NCI-H2227 treated with DMSO at 0.1 percent for 48 hours (cell line): ENCODE measurements around the gene PCDH1.

Experiments used
- DNase-seq: peaks from one replicate; lab custom pipeline; 2025; lab: John Stamatoyannopoulos, UW

PCDH1 gene

GRCh38 chr5:141873933-141874261 is 4.3 kb downstream of the PCDH1 start:
- no peak for DNase-seq

GRCh38 chr5:141872496-141873356 is 5.5 kb downstream of the PCDH1 start:
- DNase-seq: no peak

GRCh38 chr5:141871870-141872269 is 6.3 kb downstream of the PCDH1 start:
- DNase-seq: no peak

GRCh38 chr5:141870871-141871270 is 7.3 kb downstream of the PCDH1 start:
- DNase-seq: no peak

GRCh38 chr5:141870228-141870627 is 8.0 kb downstream of the PCDH1 start:
- DNase-seq: no peak

GRCh38 chr5:141869514-141869913 is 8.7 kb downstream of the PCDH1 start:
- DNase-seq: no peak

- DNase-seq: no peak
These were observed 9.2 kb downstream of the PCDH1 start for GRCh38 chr5:141869040-141869439.

- no peak for DNase-seq
These were observed 9.7 kb downstream of the PCDH1 start for GRCh38 chr5:141868541-141868940.

- DNase-seq: no peak
These were observed 10.6 kb downstream of the PCDH1 start for GRCh38 chr5:141867651-141868050.

GRCh38 chr5:141867139-141867538 is 11.1 kb downstream of the PCDH1 start:
- no peak for DNase-seq

- DNase-seq: no peak
These were observed 12.1 kb downstream of the PCDH1 start for GRCh38 chr5:141866096-141866495.

GRCh38 chr5:141865406-141865805 is 12.8 kb downstream of the PCDH1 start:
- DNase-seq: no peak

- no peak for DNase-seq
These were observed 13.5 kb downstream of the PCDH1 start for GRCh38 chr5:141864371-141865370.

GRCh38 chr5:141863569-141864178 is 14.5 kb downstream of the PCDH1 start:
- no peak for DNase-seq

GRCh38 chr5:141862936-141863543 is 15.2 kb downstream of the PCDH1 start:
- no peak for DNase-seq

- no peak for DNase-seq
These were observed 17.0 kb downstream of the PCDH1 start for GRCh38 chr5:141861194-141861593.

GRCh38 chr5:141858079-141858765 is 20.0 kb downstream of the PCDH1 start:
- DNase-seq: no peak

GRCh38 chr5:141857226-141857625 is 21.0 kb downstream of the PCDH1 start:
- DNase-seq: no peak

GRCh38 chr5:141856037-141856790 is 22.0 kb downstream of the PCDH1 start:
- no peak for DNase-seq

GRCh38 chr5:141855265-141856036 is 22.8 kb downstream of the PCDH1 start:
- DNase-seq: no peak
